SK-N-MC (cell line): ENCODE results near the gene TRIM44.

Experiments
- DNase-seq: peaks from one replicate; pipeline ENCODE4 v3.0.0-alpha.2; 2011; ENCODE audit warnings: low read depth, low spot score
- H3K27ac ChIP-seq: fragments of 200-600 bp; sonication (generic); 2 replicates; pipeline ENCODE4 v1.5.1; 2016; ENCODE audit warnings: mixed run types
- H3K36me3 ChIP-seq: fragments of 200-600 bp; sonication (generic); 2 replicates; pipeline ENCODE4 v1.6.1; 2017; ENCODE audit warnings: antibody characterized with exemption, low read length, mixed read lengths; ENCODE audit not compliant: insufficient read depth
- H3K4me3 ChIP-seq: fragments of 200-600 bp; sonication (generic); 2 replicates; pipeline ENCODE4 v1.5.1; 2016
- H3K9ac ChIP-seq: fragments of 200-600 bp; sonication (generic); 2 replicates; pipeline ENCODE4 v1.8.0; 2017; ENCODE audit warnings: mixed run types, mixed read lengths; ENCODE audit not compliant: insufficient read length
- H3K9me3 ChIP-seq: fragments of 200-600 bp; sonication (generic); 2 replicates; pipeline ENCODE4 v1.6.1; 2017; ENCODE audit warnings: low read depth, mild to moderate bottlenecking, antibody characterized with exemption, low read length, moderate library complexity, mixed read lengths
- EZH2 ChIP-seq: fragments of 200-600 bp; sonication (generic); IDR thresholded peaks from one replicate; pipeline ENCODE4 v1.6.1; 2017; ENCODE audit warnings: antibody characterized with exemption
- FOXP2 ChIP-seq: optimal IDR thresholded peaks from 2 replicates; pipeline ENCODE3; 2011; ENCODE audit warnings: mild to moderate bottlenecking, moderate library complexity; ENCODE audit not compliant: insufficient read depth; ENCODE audit errors: extremely low read length, control extremely low read depth
- POLR2AphosphoS5 ChIP-seq: IDR thresholded peaks from 2 replicates; pipeline ENCODE4 v1.6.1; 2012; ENCODE audit warnings: mild to moderate bottlenecking, low read depth, low read length, borderline replicate concordance

The TRIM44 gene

DNA sequence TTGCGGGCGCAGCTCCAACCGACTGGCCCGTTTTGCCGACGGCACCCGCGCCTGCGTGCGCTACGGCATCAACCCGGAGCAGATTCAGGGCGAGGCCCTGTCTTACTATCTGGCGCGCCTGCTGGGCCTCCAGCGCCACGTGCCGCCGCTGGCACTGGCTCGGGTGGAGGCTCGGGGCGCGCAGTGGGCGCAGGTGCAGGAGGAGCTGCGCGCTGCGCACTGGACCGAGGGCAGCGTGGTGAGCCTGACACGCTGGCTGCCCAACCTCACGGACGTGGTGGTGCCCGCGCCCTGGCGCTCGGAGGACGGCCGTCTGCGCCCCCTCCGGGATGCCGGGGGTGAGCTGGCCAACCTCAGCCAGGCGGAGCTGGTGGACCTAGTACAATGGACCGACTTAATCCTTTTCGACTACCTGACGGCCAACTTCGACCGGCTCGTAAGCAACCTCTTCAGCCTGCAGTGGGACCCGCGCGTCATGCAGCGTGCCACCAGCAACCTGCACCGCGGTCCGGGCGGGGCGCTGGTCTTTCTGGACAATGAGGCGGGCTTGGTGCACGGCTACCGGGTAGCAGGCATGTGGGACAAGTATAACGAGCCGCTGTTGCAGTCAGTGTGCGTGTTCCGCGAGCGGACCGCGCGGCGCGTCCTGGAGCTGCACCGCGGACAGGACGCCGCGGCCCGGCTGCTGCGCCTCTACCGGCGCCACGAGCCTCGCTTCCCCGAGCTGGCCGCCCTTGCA lies 43.3 kb upstream of the TRIM44 start:
- H3K36me3 ChIP-seq = no peaks in the 10 kb centered on the region
- peak overlapping the region; percentile 61 for H3K9ac ChIP-seq
- TF ChIP-seq EZH2 (no peak), POLR2AphosphoS5 (no peak), FOXP2 (no peak)
- no peak overlapping the region for H3K27ac ChIP-seq
- DNase-seq = no peak
- no peaks in the 10 kb centered on the region for H3K9me3 ChIP-seq
- peak overlapping the region; percentile 81 for H3K4me3 ChIP-seq

DNA sequence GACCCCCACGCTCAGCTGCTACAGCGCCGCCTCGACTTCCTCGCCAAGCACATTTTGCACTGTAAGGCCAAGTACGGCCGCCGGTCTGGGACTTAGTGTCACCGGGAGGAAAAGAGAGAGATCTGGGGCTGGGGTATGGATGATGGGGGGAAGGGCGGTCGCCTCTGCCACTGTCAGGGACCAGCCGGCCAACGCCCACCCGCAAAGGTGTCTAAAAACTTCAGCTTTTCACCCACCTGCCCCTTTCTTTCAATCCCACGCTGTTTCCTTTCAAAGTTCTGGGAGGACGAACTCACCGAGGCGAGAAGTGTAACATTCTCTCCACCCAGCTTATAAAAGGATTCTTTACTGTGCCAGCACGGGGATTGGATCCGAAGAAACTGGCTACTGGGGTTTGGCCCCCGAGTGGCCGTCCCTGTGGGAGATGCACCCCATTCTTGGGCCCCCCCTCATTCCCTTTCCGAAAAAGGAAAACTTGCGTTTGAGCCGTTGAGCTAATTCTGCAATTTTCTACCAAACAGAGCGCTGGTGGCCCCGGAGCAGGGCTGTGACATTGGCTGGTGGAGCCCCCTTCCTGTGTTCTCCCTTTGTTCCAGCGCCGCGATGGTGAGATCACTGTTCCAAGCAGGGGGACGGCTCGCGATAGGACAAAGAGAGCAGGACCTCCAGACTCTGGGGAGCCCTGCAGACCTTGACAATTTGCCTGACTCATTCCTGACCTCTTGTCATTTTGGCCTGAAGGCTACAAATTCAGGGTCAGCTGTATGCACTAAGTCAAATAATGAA lies 42.5 kb upstream of the TRIM44 start:
- DNase-seq = no peak
- H3K4me3 ChIP-seq = peak overlapping the region; percentile 81
- H3K27ac ChIP-seq = no peak overlapping the region
- H3K36me3 ChIP-seq = no peaks in the 10 kb centered on the region
- TF ChIP-seq EZH2 = no peak
- TF ChIP-seq POLR2AphosphoS5 = no peak
- no peak for TF ChIP-seq FOXP2
- no peak overlapping the region for H3K9ac ChIP-seq
- H3K9me3 ChIP-seq = no peaks in the 10 kb centered on the region

DNA sequence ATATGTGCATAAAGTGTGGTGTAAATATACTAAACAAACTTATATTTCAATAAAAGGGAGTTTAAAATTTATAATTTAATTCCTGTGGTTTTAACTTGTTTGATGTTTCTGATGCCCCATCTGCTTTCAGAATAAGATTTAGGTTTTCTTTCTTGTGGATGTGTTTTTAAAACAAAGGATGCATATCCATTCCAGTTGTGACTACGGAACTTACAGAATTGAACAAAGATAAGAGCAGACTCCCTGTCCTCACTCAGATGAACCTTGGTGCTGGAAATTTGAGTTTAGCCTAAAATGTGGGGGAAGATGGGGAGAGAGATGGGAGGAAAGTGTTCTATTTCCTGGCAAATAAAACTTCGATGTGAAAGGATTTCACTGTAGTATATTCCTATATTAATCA lies 41.8 kb upstream of the TRIM44 start:
- peak overlapping the region; percentile 46; the same call in 1 of the 2 replicates for H3K4me3 ChIP-seq

DNA sequence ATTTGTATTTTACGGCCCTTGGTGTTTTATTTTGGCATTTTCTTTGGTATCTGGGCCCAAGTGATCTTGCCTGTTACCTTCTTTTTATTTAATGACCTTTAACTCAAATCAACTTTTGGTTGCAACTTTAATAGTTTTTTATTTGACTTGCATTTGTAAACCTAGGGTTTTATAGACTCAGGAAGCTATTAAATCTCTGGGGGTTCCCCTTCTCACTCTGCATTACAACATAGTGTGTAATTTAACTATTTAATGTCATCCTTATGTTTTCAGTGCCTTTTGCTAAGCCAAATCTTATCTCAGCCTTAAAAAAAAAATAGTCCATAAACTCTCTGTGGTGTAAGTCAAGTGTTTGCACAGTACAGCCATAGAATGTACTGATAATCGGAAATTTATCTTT lies 41.0 kb upstream of the TRIM44 start:
- no peaks in the 10 kb centered on the region for H3K36me3 ChIP-seq
- H3K4me3 ChIP-seq = peak overlapping the region; percentile 46
- H3K27ac ChIP-seq = no peak overlapping the region
- peak; percentile 75 for DNase-seq
- H3K9me3 ChIP-seq = no peaks in the 10 kb centered on the region
- peak; percentile 20; the same call in 1 of the 2 replicates for TF ChIP-seq POLR2AphosphoS5
- no peak for TF ChIP-seq EZH2
- no peak overlapping the region for H3K9ac ChIP-seq

More for the DNA sequence above, 41.8 kb upstream of the TRIM44 start:
- DNase-seq = no peak
- H3K27ac ChIP-seq = no peak overlapping the region
- TF ChIP-seq EZH2 (no peak), POLR2AphosphoS5 (no peak), FOXP2 (no peak)
- no peaks in the 10 kb centered on the region for H3K9me3 ChIP-seq
- no peak overlapping the region for H3K9ac ChIP-seq
- no peaks in the 10 kb centered on the region for H3K36me3 ChIP-seq

DNA sequence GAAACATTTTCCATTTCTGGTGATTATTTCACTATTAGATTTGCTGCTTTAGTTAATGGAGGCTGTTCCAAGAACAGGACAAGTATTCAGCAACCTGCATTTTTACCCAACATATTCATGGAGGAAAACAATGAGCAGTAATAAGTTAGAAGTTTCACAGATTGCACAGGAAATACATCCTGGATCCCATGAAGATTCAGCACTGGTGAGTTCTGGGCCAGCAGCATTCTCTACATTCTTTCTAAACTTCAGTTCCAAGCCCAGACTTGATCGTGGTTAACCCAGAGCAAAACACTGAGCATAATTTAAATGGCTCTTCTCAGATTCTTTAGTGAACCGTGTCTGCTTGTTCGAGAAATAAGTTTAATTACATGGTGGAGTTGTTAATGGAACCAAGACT lies 40.5 kb upstream of the TRIM44 start:
- H3K27ac ChIP-seq = no peak overlapping the region; the same call in 1 of the 2 replicates
- no peak for TF ChIP-seq POLR2AphosphoS5
- no peak for TF ChIP-seq FOXP2
- TF ChIP-seq EZH2 = no peak
- peak overlapping the region; percentile 46 for H3K4me3 ChIP-seq
- no peaks in the 10 kb centered on the region for H3K36me3 ChIP-seq
- no peak overlapping the region for H3K9ac ChIP-seq
- no peaks in the 10 kb centered on the region for H3K9me3 ChIP-seq
- no peak for DNase-seq

DNA sequence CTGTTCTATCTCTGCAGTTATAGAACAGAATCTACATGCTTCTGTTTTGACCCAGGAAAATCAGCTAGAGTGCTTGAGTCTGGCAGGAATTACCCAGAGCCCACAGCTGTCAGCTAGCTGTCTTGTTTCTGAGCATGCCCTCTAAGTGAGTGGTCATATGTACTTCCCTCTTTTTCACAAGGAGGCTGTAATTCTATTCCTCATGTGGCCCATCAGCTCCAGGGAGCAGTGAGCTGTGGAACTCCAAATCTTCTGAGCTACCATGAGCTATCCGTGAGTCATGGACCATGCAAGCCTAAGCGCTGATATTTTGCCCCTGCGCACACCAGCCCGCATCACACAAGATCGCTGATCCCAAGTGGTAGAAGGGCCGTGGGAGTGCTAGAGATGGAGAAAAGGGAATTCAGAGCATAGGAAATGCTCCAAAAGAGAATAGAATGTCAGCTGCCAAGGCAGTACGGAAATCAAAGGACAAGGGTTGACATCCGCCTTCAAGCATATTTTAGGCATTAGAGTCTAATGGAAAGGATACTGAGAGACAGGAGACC lies 38.9 kb upstream of the TRIM44 start:
- no peak overlapping the region for H3K27ac ChIP-seq
- no peak overlapping the region for H3K9ac ChIP-seq
- no peak overlapping the region for H3K4me3 ChIP-seq
- no peaks in the 10 kb centered on the region for H3K9me3 ChIP-seq
- DNase-seq = no peak
- no peaks in the 10 kb centered on the region for H3K36me3 ChIP-seq
- TF ChIP-seq EZH2 = no peak
- TF ChIP-seq POLR2AphosphoS5 = no peak
- no peak for TF ChIP-seq FOXP2

DNA sequence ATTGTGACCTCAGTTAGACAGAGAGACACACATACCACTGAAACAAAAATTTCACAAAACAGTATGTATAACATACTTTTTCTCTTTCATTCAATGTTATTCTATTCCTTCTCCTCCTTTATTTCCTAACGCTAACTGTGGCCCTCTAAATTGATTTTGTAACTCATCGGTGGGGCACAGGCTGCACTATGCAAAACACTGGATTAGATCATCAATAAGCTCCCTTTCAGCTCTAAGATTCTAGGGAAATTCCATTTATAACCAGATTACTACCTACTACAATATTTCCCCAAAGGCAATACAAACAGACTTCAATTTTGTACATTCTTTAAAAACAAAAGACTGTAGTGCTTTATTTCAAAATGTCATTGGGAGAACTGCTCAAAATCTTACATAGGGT lies 38.3 kb upstream of the TRIM44 start:
- Histone ChIP-seq H3K4me3 (no peak overlapping the region), H3K36me3 (no peaks in the 10 kb centered on the region), H3K9me3 (no peaks in the 10 kb centered on the region), H3K9ac (no peak overlapping the region), H3K27ac (no peak overlapping the region)
- DNase-seq = no peak
- no peak for TF ChIP-seq EZH2
- TF ChIP-seq POLR2AphosphoS5 = no peak
- TF ChIP-seq FOXP2 = no peak

DNA sequence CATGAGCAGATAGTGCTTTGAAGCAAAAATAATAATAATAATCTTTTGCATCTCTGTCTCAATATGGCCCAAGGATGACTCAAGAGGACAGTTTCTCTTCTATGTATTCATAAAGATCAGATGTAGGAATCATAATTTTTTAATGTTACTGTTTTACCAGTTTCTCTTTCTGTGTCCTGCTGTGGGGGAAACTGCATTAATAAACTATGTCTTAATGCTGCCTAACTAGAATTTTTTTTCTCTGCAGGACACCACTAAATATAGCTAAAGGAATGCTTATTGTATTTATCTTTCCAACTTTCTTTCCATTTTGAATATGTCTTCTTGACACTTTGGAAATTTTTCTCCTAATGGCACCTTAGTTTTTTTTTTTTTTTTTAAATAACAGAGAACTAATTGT lies 37.8 kb upstream of the TRIM44 start:
- DNase-seq = no peak
- no peak overlapping the region for H3K9ac ChIP-seq
- no peak overlapping the region for H3K4me3 ChIP-seq
- no peak for TF ChIP-seq FOXP2
- no peak for TF ChIP-seq EZH2
- no peak for TF ChIP-seq POLR2AphosphoS5
- H3K9me3 ChIP-seq = no peaks in the 10 kb centered on the region
- no peaks in the 10 kb centered on the region for H3K36me3 ChIP-seq
- no peak overlapping the region for H3K27ac ChIP-seq
